NCI-H82 (cell line): Measurements from ENCODE around the gene ZNF557.

Experiments used
- DNase-seq: peaks from one replicate; lab custom pipeline; 2025; lab: John Stamatoyannopoulos, UW

ZNF557 gene

GRCh38 chr19:7076151-7076550, 6.6 kb downstream of the ZNF557 start:
- no peak for DNase-seq

- no peak for DNase-seq
Measured at GRCh38 chr19:7078008-7078407, 8.5 kb downstream of the ZNF557 start.

DNA sequence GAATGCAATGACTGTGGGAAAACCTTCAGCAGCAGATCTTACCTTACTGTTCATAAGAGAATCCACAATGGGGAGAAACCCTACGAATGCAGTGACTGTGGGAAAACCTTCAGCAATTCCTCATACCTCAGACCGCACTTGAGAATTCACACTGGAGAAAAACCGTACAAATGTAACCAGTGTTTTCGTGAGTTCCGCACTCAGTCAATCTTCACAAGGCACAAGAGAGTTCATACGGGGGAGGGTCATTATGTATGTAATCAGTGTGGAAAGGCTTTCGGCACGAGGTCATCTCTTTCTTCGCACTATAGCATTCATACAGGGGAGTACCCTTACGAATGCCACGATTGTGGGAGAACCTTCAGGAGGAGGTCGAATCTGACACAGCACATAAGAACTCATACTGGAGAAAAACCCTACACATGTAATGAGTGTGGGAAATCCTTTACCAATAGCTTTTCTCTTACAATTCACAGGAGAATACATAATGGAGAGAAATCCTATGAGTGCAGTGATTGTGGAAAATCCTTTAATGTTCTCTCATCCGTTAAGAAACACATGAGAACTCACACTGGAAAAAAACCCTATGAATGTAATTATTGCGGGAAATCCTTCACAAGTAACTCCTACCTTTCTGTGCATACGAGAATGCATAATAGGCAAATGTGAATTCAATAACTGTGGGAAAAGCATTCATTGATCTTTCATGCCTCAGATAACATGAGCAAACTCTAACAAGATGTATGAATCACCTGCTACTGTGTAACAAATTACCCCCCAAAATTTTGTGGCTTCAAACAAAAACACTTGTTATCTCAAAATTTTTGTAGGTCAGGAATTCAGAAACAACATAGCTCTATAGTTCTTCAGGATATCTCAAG, 13.8 kb downstream of the ZNF557 start:
- peak; percentile 16 for DNase-seq

DNA sequence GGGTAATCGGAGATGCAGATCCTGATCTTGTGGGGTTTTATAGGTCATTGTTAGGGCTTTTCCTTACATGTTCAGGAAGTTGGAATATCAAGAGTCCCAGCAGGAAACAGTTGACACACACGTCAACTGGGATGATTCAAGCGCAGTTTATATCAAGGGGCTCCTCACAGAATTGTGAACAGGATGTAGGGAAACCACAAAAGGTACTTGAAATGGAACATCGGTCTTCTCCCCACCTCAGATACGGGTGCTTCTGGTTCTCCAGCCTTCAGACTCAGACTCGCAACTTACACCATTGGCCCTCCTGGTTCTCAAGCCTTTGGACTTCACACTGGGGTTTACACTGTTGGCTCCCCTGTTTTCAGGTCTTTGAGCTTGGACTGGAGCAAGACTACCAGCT, 19.5 kb downstream of the ZNF557 start:
- DNase-seq: no peak

- no peak for DNase-seq
Measured at GRCh38 chr19:7098096-7098495, 28.6 kb downstream of the ZNF557 start.

GRCh38 chr19:7098701-7099596, 29.4 kb downstream of the ZNF557 start:
- DNase-seq: peak; percentile 95

DNA sequence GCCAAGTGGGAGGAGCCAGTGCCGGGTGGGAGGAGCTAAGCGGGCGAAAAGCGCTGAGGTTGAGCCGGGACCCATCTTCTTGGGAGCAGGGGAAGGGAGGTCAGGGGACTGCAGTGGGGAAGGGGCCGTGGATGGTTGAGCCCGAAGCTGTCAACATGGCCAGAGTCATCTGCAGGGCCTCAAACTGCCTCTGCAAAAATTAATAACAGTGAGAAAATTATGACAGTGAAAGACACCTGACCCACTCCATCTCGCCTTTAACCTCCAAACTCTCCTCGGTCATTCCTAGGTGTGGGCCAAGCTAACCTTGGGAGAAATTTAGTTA, 30.1 kb downstream of the ZNF557 start:
- no peak for DNase-seq

DNA sequence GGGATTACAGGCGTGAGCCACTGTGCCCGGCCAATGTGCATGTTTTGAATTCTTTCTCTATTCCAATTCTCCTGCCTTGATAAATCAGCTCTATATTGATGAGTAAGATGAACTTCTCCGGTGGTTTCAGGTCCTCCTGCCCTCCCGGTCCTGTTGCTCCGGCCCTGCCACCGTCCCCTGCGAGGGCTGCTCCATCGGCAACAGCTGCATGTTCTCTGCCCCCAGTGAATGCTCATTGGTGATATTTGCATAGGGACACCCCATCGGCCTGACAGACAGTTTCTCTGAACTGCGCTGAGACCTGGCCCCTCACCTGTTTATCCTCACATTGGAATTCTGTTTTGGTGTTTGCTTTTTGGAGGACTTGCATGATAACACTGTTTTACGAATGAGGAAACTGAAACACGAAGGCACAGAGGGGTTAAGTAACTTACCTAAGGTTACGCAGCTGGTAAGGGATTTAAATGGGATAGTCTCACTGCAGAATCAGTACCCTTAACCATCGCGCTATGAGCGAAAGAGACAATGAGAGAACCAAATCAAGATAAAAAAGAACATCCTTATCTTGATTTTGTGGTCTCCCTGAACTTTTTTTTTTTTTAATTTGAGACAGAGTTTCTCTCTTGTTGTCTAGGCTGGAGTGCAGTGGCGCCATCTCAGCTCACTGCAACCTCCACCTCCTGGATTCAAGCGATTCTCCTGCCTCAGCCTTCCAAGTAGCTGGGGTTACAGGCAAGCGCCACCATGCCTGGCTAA, 32.2 kb downstream of the ZNF557 start:
- no peak for DNase-seq

DNA sequence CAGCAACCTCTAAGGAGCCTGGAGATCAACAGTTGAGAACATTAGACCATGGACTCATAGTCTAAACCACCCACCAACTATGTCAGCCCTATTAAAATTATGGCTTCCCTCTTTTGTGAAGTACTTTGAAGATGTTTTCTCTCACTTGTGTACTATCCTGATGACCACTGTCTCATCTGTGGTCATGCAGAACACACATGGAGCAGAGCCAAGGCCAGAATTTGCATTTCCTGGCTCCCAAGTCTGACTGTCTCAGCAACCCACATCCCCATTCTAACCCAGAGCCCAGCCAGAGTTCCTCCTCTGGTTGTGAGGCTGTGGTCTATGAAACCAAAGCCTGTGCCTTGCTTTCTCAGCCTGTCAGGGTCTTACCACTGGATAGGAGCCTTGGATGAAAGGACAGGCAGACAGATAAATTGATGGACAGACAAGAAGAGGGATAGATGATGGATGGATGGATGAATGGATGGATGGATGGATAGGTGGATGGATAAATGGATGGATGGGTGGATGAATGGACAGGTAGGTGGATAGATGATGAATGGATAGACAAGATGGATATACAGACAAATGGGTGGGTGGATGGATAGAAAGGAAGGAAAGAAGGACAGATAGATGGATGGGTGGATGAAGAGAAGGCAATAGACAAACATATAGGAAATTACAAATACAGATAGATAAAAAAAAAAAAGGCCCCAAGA, 35.4 kb downstream of the ZNF557 start:
- no peak for DNase-seq

GRCh38 chr19:7106711-7107657, 37.5 kb downstream of the ZNF557 start:
- no peak for DNase-seq

DNA sequence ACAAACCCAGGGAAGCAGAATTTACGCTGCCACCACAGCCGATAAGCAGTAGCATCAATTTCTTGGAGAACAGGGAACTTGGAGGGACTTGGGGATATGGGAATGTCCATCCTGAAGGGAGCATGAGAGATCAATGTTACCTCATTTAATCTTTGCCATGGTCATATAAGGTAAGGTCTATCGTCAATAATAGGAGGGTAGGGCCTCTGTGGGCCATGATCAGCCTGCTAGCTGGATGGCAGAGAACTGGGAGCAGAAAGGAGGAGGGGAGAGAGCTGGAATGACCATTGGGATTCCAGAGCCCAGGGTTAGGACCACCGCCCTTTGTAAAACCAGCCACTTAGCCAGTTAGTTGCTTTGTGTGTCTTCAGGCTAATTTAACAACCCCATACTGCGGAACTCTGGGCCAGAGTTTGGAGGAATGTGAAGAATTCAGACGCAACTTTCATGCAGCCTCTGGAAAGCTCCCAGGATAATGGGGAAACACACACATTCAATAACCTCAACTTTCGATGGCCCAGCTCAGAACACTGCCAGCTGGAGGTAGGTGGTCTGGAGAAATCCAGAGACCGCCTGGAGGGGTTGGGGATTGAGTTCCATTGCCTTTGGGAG, 40.3 kb downstream of the ZNF557 start:
- no peak for DNase-seq

- no peak for DNase-seq
Measured at GRCh38 chr19:7112675-7113074, 43.2 kb downstream of the ZNF557 start.

- no peak for DNase-seq
Measured at GRCh38 chr19:7113233-7113632, 43.7 kb downstream of the ZNF557 start.

GRCh38 chr19:7115721-7116120, 46.2 kb downstream of the ZNF557 start:
- no peak for DNase-seq

DNA sequence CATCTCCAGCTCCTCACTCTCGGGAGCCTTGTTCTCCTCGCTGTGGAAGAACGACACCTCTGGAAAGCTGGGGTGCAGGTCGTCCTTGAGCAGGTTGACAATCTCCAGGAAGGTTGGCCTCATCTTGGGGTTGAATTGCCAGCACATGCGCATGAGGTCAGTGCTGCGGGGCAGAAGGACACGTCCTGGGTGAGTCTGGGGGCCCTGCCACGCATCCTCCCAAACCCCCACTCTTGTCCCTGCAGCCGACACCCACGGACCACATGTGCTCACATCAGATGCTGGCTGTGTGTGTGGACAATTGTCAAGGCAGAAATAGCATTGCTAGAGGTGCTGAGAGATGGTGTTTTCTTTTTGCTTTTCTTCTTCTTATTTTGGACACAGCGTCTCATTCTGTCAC, 47.7 kb downstream of the ZNF557 start:
- DNase-seq: no peak

DNA sequence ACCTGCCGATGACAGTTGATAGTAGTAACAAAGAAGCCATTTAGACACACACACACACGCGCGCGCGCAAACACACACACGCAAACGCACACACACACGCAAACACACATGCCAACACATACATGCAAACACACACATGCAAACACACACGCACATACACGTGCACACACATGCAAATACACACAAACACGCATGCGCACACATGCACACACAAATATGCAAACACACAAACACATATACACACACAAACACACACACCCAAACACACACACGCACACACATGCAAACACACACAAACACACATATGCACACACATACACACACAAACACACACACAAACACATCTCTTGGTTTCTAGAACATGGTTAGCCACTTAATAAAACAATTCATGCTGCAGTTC, 50.1 kb downstream of the ZNF557 start:
- no peak for DNase-seq

GRCh38 chr19:7120499-7120898, 51.0 kb downstream of the ZNF557 start:
- no peak for DNase-seq

GRCh38 chr19:7122701-7123100, 53.2 kb downstream of the ZNF557 start:
- no peak for DNase-seq

DNA sequence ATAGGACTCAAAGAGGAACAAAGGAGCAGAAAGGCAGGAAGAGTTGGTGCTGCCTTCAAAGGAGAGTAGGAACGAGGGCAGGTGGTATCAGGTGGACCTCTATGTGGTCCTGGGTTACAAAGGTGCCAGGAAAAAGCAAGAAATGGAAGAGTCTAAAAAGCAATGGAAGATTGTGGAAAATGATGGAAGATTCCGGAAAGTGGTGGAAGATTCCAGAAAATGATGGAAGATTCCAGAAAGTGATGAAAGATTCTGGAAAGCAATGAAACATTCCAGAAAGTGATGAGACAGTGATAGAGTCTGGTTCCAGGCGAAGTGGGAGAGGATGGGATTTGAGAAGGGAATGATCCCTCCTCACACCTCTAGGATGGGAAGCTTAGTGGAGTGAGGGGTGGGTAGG, 55.3 kb downstream of the ZNF557 start:
- no peak for DNase-seq

DNA sequence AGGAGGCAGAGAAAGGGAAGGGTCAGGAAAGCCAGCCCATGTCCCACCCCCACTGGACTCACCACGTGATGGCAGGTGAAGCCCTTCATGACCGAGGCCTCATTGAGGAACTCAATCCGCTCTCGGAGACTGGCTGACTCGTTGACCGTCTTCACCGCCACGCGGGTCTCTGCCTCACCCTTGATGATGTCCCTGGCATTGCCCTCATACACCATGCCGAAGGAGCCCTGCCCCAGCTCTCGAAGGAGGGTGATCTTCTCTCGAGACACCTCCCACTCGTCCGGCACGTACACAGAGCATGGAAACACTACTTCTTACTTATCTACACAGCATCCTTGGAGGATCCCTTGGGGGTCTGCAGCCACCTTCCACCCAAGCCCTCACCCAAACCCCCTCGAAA, 55.7 kb downstream of the ZNF557 start:
- DNase-seq: no peak
